MCF 10A (cell line): Measurements from ENCODE around the gene UNCX. TPM values are rescaled to one million over a fixed set of nuclear protein-coding genes. Genes with fewer than 3 reads are reported as not detected.

Experiments used
- BruUV-seq: library from RNA; stranded (reverse); fragments of 400-500 nt; replicated peaks from 2 replicates; lab custom pipeline; 2021; lab: Mats Ljungman, UMichigan
- CTCF ChIA-PET: fragments of 300-600 bp; sonication (Branson Sonifier 250); formaldehyde crosslinking; extraction: SDS; loops from one replicate; lab custom pipeline; 2021; ENCODE audit warnings: antibody characterized with exemption, inconsistent platforms; lab: Yijun Ruan, JAX
- POLR2A ChIA-PET: fragments of 300-600, 350-650 bp; sonication (Branson Sonifier 250); formaldehyde crosslinking; extraction: SDS; loops from one replicate; lab custom pipeline; 2020; ENCODE audit warnings: antibody characterized with exemption, inconsistent platforms; lab: Yijun Ruan, JAX
- DNase-seq: peaks from one replicate; pipeline ENCODE4 v3.0.0-alpha.2; 2018; ENCODE audit not compliant: unreplicated experiment
- H3K27ac Mint-ChIP-seq: one replicate; pipeline ENCODE4 v1.8.0; 2022; ENCODE audit warnings: mild to moderate bottlenecking, low read depth, mixed read lengths; ENCODE audit not compliant: unreplicated experiment
- H3K27me3 Mint-ChIP-seq: one replicate; pipeline ENCODE4 v1.8.0; 2022; ENCODE audit warnings: mixed read lengths; ENCODE audit not compliant: insufficient read depth, unreplicated experiment
- H3K36me3 Mint-ChIP-seq: one replicate; pipeline ENCODE4 v1.8.0; 2022; ENCODE audit warnings: mild to moderate bottlenecking, moderate library complexity, mixed read lengths; ENCODE audit not compliant: insufficient read depth, unreplicated experiment
- H3K4me1 Mint-ChIP-seq: one replicate; pipeline ENCODE4 v1.8.0; 2022; ENCODE audit warnings: mixed read lengths; ENCODE audit not compliant: insufficient read depth, unreplicated experiment
- H3K4me3 Mint-ChIP-seq: one replicate; pipeline ENCODE4 v1.8.0; 2022; ENCODE audit warnings: mild to moderate bottlenecking, moderate library complexity, mixed read lengths; ENCODE audit not compliant: unreplicated experiment
- H3K9me3 Mint-ChIP-seq: one replicate; pipeline ENCODE4 v1.8.0; 2022; ENCODE audit warnings: mixed read lengths; ENCODE audit not compliant: unreplicated experiment
- intact Hi-C: fragments of 100-400 bp; cut with micrococcal nuclease; formaldehyde crosslinking; loops from 2 replicates; pipeline ENCODE4 v1.14.1; 2022
- total RNA-seq: library from RNA; stranded (reverse); gene quantifications from 2 replicates; pipeline ENCODE4 v1.2.3, GENCODE V29; 2022
- TF ChIP-seq, protein P1 (sequence below): fragments of 200-600 bp; IDR thresholded peaks from one replicate; pipeline ENCODE4 v1.8.0; 2022; ENCODE audit warnings: antibody characterized with exemption, mild to moderate bottlenecking; ENCODE audit not compliant: unreplicated experiment

UNCX gene
- total RNA-seq, 1 experiment from 2014 or later: not detected

DNA sequence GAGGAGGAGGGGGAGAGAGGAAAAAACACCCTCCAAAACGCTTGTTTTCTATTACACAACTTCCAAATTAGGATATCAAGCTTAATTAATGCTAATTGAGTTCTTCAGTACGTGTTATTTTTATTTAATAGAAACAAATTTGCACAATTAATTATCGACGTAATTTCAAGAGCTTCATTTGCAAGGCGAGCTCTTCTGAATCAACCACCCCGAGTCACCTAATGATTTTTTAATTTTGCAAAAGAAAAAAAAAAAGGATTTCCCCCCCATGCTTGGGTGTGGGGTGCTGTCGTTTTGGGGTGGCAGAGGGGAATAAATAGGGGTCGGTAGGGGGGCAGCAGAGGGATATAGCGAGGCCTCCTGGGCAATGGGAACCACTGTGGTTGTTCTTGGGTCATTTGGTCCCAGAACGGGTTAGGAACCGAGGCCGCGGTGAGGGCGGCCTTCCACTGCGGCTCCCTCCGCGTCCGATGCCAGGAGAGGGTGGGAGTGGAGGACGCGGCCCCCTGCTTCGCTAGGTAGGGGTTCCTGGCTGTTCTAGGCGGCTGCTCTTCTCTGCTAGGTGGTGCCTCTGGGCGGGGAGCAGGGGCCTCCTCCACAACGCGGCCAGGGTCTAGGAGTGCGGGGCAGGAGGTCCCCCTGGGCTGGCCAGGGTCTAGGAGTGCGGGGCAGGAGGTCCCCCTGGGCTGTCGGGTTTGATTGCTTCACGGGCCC is 7.3 kb downstream of the UNCX start:
- H3K4me1 Mint-ChIP-seq: no peaks in the 10 kb centered on the region
- no peak overlapping the region for H3K27ac Mint-ChIP-seq
- no peaks in the 10 kb centered on the region for H3K36me3 Mint-ChIP-seq
- DNase-seq: no peak
- CTCF ChIA-PET: no interaction called here
- no peaks in the 10 kb centered on the region for H3K9me3 Mint-ChIP-seq
- peaks cover 78% of the 10 kb centered on the region for H3K27me3 Mint-ChIP-seq
- intact Hi-C loops: no loop called here
- H3K4me3 Mint-ChIP-seq: no peak overlapping the region
- TF ChIP-seq, protein P1, sequence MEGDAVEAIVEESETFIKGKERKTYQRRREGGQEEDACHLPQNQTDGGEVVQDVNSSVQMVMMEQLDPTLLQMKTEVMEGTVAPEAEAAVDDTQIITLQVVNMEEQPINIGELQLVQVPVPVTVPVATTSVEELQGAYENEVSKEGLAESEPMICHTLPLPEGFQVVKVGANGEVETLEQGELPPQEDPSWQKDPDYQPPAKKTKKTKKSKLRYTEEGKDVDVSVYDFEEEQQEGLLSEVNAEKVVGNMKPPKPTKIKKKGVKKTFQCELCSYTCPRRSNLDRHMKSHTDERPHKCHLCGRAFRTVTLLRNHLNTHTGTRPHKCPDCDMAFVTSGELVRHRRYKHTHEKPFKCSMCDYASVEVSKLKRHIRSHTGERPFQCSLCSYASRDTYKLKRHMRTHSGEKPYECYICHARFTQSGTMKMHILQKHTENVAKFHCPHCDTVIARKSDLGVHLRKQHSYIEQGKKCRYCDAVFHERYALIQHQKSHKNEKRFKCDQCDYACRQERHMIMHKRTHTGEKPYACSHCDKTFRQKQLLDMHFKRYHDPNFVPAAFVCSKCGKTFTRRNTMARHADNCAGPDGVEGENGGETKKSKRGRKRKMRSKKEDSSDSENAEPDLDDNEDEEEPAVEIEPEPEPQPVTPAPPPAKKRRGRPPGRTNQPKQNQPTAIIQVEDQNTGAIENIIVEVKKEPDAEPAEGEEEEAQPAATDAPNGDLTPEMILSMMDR: no peak
- POLR2A ChIA-PET: no interaction called here
- BruUV-seq: no TSS peak

DNA sequence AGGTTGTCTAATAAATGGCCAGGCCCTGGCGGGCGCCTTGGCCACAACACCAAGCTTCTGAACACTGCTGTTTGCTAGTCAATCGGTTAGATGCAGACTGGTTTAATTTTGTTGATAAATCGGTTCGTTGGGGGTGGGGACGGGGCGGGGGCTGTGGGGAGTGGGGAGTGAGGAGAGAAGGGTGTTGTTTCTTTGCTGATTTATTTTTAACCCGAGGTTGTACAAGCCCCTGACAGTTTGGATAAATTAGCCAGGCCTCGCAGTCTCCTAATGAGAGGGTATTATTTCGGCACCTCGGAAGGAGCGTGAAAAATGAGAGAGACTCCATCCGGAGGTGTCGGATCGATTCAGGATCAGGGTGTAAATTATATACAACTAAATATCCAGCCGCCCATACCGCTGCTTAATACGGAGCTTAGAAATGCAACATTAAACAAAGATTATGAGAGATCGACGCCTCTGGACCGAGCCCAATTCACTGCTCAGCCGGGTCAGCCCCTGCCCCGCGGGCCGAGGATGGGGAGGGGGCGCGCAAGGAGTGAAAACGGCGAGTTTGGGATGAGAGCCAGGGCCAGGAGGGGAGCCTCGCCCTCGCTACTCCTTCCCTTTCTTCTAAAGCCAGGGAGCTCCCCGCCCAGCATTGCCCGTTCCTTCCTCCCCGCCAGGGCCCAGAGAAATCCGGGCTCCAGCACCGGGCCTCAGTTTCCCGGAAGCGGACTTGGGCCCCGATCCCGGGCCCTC is 8.0 kb downstream of the UNCX start:
- Mint-ChIP-seq H3K9me3 (no peaks in the 10 kb centered on the region), H3K27me3 (peaks cover 79% of the 10 kb centered on the region), H3K36me3 (no peaks in the 10 kb centered on the region), H3K4me1 (no peaks in the 10 kb centered on the region), H3K4me3 (no peak overlapping the region), H3K27ac (no peak overlapping the region)
- DNase-seq: no peak
- BruUV-seq: no TSS peak
- TF ChIP-seq, protein P1: no peak
- intact Hi-C loops: no loop called here
- ChIA-PET POLR2A (no interaction called here), CTCF (no interaction called here)

DNA sequence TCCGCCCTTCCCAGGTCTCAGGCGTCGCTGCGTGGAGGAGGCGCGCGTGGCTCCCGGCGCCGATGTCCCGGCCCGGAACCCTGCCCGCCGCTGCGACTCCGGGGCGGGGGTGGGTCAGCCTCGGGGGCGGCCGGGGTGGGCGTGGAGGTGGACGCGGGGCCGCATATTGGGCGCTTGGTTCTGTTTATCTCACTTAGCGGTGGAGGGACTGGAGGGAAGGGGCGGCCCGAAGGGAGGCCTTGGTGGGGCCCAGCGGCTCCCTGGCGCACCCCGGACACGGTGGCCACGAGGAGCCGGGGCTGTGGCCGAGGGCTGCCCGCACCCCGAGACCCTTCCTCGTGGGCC is 8.6 kb downstream of the UNCX start:
- Mint-ChIP-seq H3K9me3 (no peaks in the 10 kb centered on the region), H3K4me1 (no peaks in the 10 kb centered on the region), H3K36me3 (no peaks in the 10 kb centered on the region), H3K27ac (no peak overlapping the region), H3K27me3 (peaks cover 79% of the 10 kb centered on the region), H3K4me3 (no peak overlapping the region)
- no TSS peak for BruUV-seq
- intact Hi-C loops: no loop called here
- CTCF ChIA-PET: no interaction called here
- TF ChIP-seq, protein P1: no peak
- DNase-seq: no peak
- POLR2A ChIA-PET: no interaction called here

DNA sequence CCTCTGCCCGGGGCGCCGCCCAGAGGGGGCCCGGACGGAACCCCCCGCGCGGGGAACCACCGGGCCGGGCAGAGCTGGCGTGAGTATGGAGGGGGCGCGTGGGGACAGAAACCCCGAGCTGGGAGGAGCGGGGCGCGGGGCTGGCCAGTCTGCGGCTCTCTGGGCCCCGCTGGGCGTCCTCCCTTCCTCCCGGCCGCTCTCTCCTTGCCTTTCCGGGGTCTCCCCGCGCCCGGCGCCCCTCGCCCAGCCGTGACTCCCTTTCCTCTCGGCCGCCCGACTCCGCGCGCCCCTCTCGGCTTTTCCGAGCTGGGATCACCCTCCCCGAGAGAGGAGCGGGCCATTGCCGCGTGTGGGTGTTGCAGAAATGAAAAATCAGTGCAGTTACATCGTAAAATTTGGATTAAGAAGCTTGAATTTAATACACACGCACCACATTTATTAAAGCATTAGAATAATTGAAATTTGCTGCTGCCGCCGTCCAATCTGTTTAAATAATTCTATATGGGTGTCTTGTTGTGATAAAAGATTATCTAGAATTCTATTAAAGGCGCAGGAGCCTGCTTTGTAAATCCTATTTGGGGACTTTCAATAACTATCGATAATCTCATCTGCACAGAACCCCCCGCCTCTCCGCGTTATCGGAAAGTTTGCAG is 9.1 kb downstream of the UNCX start:
- no peaks in the 10 kb centered on the region for H3K9me3 Mint-ChIP-seq
- H3K27me3 Mint-ChIP-seq: peaks cover 84% of the 10 kb centered on the region
- BruUV-seq: no TSS peak
- ChIA-PET CTCF (interaction anchor here (0.7 kb wide), 1 partner anchor 806 kb away, joined by 3 read pairs; no protein-coding TSS in a partner anchor), POLR2A (no interaction called here)
- H3K4me3 Mint-ChIP-seq: no peak overlapping the region
- no peak for DNase-seq
- H3K36me3 Mint-ChIP-seq: no peaks in the 10 kb centered on the region
- no peak overlapping the region for H3K27ac Mint-ChIP-seq
- intact Hi-C loops: no loop called here
- H3K4me1 Mint-ChIP-seq: no peaks in the 10 kb centered on the region
- TF ChIP-seq, protein P1: no peak
